Activated CD8-positive, alpha-beta memory T cell treated with anti-CD3 and anti-CD28 coated beads, Interleukin-2, amount 50 U/mL, for 1 hour (primary cell): ENCODE data around the gene PRXL2A.

ENCODE experiments used
- DNase-seq: peaks from one replicate; pipeline ENCODE4 v3.0.0-alpha.2; 2020; ENCODE audit errors: extremely low read depth

The PRXL2A gene

DNA sequence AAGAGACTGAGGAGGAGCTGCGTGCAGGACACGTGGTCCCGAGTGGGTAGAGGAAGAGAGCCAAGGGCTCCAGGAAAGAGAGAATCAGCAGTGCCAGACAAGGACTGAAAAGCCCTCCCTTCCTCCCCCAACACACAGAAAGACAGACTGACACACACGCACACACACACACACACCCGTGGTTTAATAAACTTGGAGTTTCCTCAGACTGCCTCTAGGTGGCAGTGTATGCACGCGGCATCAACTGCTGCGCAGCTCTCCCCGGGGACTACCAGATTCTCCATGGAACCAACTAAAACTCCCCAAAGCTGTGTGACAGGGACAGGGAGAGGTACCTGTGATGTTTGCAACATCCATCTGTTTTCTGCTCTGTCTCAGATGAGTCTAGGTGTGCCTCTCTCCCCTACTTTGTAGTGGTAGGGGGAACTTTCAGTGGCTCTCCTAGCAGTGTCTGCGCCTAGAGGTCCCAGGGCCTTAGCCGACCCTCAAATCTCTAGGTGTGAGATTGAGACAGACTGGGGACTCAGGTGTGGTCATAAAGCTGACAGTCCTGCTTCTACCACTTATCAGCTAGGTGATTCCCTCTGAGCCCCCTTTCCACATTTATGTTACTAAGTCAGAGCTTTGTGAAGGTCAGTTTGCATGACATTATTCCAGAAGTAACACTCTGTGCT lies 36.4 kb downstream of the PRXL2A start:
- no peak for DNase-seq

- no peak for DNase-seq
Observed at GRCh38 chr10:80447436-80448190, 39.3 kb downstream of the PRXL2A start.

DNA sequence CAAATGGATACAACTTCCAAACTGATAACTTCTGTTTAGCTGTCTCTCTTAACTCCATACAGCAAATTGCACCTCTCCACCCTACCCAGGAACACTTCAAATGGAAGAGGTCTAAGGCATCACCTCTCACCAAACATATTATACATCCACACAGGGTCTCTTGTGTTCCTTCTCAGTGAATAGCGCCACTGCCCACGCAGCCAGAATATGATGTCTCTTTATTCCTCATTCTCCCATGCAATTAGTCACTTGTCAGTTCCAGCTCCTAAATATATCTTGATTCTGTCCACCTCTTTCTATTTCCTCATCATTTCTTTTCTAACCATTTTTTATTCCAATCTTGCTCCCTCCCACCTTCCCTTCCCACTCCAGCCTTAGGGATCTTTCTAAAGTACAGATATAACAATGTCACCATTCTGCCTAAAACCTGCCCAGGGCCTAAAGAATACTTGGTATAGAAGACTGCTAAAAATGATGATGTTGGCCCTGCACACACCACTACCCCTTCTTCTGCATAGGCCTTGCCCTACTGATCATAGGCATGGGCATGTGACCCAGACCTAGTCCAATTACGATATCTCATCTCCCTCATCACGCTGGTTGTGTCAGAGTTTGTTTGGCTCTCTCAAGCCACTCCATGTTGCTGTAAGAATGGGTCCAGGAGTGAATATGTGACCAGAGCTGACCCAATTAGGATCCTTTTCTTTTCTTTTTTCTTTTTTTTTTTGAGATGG lies 40.0 kb downstream of the PRXL2A start:
- DNase-seq, result no peak

DNA sequence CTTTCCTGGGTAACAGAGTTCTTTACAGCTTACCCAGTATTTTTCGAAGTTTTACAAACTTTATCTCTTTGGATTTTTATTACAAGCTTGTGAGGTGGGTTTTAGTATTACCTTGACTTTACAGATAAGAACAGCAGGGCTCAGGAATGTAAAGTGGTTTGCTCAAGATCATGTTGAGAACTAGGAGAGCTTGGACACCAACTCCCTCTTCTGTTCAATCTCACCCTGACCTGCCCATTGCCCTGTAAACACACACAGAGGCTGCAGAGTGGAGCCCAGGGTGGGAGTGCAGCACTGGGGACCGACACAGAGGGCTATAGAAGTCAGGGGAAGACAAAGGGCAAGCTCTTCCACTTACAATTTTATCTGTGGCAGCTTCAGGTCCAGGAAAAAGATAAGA lies 41.2 kb downstream of the PRXL2A start:
- DNase-seq, result no peak

GRCh38 chr10:80451132-80451531 lies 42.8 kb downstream of the PRXL2A start:
- DNase-seq, result no peak

GRCh38 chr10:80452069-80452468 lies 43.7 kb downstream of the PRXL2A start:
- DNase-seq, result no peak

DNA sequence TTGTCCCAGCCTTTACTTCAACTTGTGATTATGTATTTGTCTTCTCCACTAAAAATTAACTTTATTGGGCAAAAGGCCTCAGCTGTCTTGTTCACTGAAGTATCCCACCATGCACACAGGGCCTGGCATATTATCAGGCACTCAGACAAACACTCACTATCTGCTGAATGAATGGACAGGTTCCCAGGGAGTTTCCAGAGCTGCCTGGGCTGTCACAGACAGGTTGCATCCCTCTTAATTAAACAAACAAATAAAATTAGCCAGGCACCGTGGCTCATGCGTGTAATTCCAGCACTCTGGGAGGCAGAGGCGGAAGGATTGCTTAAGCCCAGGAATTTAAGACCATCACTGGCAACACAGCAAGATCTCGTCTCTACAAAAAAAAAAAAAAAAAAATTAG lies 44.3 kb downstream of the PRXL2A start:
- DNase-seq, result no peak

DNA sequence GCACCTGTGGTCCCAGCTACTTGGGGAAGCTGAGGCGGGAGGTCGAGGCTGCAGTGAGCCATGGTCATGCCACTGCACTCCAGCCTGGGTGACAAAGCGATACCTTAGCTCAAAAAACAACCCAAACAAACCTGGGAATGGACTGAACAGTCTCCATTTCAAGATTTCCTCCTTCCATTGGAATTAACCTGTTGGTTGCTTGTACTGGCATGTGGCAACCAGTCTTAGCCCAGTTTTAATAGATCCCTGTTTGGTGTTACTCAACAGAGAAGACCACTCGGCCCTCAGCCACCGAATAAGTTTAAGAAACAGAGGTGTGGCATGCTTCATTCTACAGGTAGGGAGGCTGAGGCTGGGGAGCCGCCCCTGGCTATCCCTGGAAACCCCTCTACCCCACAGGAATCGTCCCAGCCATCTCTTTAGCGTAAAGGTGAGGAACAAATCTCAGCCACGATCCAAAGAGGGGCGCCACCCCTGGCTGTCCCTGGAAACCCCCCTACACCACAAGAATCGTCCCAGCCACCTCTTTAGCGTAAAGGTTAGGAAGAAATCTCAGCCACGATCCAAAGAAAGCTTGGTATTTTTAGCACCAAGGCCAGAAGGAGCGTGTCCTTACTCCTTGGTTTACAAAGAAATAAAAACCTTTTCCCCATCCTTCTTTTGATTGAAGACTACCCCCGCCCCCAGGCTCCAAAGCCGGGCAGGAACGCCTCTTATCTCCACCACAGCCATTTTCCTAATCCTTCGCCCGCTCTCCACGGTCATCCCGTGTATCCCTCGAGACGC lies 44.9 kb downstream of the PRXL2A start:
- DNase-seq, result no peak

GRCh38 chr10:80453842-80454512 lies 45.6 kb downstream of the PRXL2A start, which contains the start of gene TSPAN14:
TSPAN14 (plus strand) TSS chr10:80454310; CDS start chr10:80489234, 34,924 bp downstream.
- no peak for DNase-seq

- DNase-seq, result no peak
Observed at GRCh38 chr10:80454513-80455460, 46.4 kb downstream of the PRXL2A start.

DNA sequence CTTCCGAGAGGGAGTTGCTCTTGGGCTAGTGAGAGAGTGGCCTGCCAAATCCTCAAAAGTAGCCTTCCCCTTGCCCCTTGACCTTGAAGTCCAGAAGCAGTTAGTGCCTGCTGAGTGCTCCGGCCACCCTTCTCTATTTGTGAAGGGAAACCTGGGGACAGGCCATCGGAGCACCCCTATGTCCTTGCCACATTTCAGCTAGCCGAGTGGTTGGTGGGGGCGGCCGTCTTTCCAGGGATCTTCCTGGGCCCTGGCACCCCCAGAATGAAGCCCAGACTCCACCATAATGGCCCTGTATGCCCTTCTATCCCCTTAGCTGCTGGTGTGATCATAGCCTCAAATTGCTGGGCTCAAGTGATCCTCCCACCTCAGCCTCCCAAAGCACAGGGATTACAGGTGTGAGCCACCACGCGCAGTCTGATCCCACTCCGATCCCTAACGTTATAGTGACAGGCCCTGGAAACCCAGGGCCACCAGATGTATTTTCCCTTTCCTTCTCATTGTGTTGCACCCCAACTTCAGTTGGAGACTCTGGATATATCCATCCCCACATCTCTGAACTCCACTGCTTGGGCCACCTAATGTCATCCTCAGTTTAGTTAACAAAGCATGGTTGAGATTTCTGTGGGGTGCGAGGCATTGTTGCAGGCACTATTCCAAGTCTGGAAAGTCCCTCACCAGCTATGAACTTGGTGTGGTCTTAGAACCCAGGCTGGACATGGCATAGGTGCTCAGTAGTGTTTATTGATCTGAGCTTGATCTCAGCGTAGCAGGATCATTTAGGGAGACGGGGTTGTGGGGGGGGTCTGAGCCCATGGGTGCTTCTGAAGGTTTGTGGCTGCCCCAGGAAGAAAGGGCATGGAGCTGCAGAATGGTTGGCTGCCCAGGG lies 47.4 kb downstream of the PRXL2A start:
- no peak for DNase-seq

GRCh38 chr10:80457554-80458262 lies 49.4 kb downstream of the PRXL2A start:
- DNase-seq, result no peak

DNA sequence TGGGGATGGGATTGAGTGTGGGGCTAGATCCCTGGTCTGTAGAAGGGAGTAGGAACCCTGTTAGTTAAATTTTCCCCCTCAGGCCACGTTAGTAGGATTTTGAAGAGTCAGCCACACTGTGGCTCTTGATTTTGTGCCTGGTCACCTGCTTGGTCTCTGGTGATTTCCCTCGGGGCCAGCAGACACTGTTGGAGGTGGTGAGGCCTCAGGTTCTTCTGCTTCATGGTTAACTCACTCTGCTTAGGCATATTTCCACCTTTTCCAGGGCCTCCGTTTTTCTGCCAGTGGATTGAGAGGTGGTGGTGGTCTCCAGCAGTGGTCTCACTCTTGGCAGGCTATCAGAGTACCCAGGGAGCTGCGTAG lies 49.9 kb downstream of the PRXL2A start:
- DNase-seq, result no peak

GRCh38 chr10:80458638-80459037 lies 50.3 kb downstream of the PRXL2A start:
- no peak for DNase-seq

DNA sequence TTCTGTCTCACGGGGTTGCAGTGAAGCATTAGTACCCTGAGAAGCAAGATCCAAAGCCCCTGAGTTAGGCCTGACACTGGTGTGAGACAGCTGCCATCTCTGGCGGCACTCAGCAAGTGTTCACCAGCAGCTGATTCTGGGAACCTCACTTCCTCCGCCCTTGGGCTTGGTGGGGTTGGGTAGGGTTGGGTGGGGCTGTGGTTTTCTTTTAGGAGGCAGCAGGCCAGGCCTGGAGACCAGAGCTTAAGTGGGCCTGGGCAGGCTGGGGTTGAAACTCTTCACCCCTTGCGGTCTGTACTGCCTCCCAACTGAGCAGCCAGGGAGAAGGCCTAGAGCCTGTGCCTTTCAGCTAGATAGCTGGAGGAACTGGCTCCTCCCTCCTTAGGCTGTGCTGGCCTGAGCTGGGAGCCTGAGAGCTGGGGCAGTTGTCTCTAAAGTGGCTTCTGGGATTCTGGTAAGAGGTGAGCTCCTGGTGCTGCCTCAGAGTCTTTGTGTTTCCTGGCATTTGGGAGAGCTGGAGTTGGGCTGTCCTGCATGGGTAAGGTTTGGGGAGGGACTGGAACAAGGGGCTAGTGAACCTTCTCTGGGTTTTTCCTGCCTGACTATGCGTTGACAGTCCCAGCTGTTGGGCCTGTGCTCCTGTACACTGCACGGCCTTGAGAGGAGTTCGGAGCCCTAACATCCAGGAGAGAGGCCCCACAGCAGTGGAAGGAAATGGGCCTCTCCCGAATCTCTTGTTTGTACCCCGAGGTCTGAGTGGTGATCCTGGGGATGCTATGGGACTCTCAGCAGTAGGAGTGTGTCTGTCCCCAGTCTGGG lies 50.9 kb downstream of the PRXL2A start:
- DNase-seq, result no peak

DNA sequence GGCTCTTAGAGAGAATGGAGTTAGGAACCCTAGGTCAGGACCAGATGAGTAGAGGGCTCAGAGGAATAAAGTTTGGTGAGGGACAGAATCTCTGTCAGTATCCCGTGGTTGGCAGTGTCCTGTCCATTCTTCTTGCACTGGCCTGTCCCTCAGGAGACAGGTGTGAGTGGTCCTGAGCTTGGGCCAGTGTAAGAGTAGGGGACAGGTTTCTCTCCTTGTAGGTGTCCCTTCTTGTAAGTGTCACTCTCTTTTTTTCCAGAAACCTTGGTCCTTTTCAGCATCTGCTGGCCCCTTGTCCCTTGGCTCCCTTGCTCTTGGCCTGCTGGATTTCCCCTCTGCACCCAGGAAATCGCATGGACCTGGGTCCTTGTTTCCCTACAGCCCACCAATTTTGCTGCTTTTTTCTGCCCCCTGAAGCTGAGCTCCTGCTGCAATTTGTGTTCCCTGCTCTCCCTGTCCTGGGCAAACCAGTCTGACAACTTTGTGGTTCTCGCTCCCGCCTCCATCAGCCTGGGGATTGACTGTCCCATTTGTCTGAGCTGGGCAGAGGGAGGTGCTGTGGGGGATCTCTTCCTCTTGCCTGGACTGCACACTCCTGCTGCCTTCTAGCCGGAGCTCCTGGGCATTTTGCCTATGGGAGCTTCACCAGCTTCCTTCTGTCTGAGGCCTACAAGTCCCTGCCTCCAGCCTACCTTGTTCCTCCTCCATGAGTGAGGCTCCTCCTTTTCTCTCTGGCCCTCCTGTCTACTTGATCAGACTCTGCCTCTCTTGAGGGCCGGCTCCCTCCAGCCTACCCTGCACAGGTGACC lies 52.3 kb downstream of the PRXL2A start:
- no peak for DNase-seq
